Natural killer cell treated with Interleukin-12 subunit alpha and Interleukin-12 subunit beta and Interleukin-15 and Interleukin-18, amount 100 ng/mL, for 72 hours (primary cell): ENCODE data around the gene FBXW7. TPM values are rescaled to one million over a fixed set of nuclear protein-coding genes. Genes with fewer than 3 reads are reported as not detected.

Experiments used
- ATAC-seq, 2 donors: fragments of 150-1000 bp; cut with Tn5 transposase in 1 of 2; sonication (Bioruptor Pico), chemical (Tn5 transposase) in 1 of 2; 2 replicates each; pipeline ENCODE4 v1.10.0; 2021
- DNase-seq: peaks from one replicate; pipeline ENCODE4 v3.0.0; 2022; ENCODE audit warnings: low spot score
- H3K27ac Mint-ChIP-seq, 2 donors: 1 replicate in 1 of 2; 2 replicates in 1 of 2; pipeline ENCODE4 v1.8.0; 2022; ENCODE audit warnings: mixed read lengths in 2 of 2, mild to moderate bottlenecking in 1 of 2, moderate library complexity in 1 of 2
- H3K27me3 Mint-ChIP-seq, 2 donors: 1 replicate in 1 of 2; 2 replicates in 1 of 2; pipeline ENCODE4 v1.8.0; 2022; ENCODE audit warnings: mixed read lengths in 2 of 2
- H3K36me3 Mint-ChIP-seq: one replicate; pipeline ENCODE4 v1.8.0; 2022; ENCODE audit warnings: mixed read lengths
- H3K4me1 Mint-ChIP-seq, 2 donors: 1 replicate in 1 of 2; 2 replicates in 1 of 2; pipeline ENCODE4 v1.8.0; 2022; ENCODE audit warnings: low read depth in 2 of 2, mixed read lengths in 2 of 2, mild to moderate bottlenecking in 1 of 2
- H3K4me3 Mint-ChIP-seq: one replicate; pipeline ENCODE4 v1.8.0; 2022; ENCODE audit warnings: mixed read lengths
- H3K9me3 Mint-ChIP-seq: 2 replicates; pipeline ENCODE4 v1.8.0; 2022; ENCODE audit warnings: mixed read lengths
- total RNA-seq, 2 donors: library from RNA; stranded (reverse); gene quantifications; one replicate each; pipeline ENCODE4 v1.2.3, GENCODE V29; 2022

The FBXW7 gene
- total RNA-seq, 2 donors from 2014 or later: 70.9 to 74.1 TPM

DNA sequence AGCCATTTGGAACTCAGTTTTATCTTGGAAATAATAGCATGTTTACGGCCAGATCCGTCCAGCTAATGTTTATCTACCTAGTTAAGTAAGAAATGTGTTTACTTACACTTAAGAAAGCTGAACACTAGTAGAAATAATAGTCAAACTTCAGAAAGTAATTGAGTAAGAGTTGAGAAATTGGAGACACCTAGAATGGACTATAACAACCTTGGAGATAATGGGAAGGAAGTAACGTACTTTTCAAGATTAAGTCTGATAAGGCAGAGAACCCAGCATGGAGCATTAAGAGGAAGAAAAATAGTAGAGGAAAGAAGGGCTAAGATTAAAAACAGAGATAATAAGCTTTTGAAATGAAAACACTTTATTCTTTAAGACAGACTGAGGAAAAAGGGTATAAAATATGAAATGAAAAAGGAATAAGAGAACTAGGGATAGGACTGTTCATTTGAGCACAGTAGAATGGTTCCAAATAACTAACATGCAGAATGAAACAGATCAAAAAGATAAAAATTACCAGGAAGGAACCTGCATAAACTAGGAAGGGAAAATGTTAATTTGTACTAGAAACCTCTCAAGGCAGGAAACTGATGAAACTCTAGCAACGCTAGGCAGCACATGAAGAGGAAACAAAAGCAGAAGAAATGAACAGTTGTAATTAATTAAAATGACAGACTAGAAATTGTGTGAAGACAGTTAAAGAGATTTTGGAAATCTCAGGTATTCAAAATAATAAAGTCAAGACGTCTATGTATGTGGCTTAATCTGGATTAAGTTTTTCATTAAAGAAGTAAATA lies 71.7 kb downstream of the FBXW7 start:
- ATAC-seq (no peak), DNase-seq (no peak)
- no peaks in the 10 kb centered on the region for H3K36me3 Mint-ChIP-seq
- H3K4me3 Mint-ChIP-seq: peak overlapping the region; percentile 41
- H3K9me3 Mint-ChIP-seq: no peaks in the 10 kb centered on the region
- H3K27me3 Mint-ChIP-seq: no peaks in the 10 kb centered on the region
- H3K27ac Mint-ChIP-seq: peak overlapping the region; percentile 38 to 80
- peaks cover 50 to 55% of the 10 kb centered on the region in 2 donors for H3K4me1 Mint-ChIP-seq

DNA sequence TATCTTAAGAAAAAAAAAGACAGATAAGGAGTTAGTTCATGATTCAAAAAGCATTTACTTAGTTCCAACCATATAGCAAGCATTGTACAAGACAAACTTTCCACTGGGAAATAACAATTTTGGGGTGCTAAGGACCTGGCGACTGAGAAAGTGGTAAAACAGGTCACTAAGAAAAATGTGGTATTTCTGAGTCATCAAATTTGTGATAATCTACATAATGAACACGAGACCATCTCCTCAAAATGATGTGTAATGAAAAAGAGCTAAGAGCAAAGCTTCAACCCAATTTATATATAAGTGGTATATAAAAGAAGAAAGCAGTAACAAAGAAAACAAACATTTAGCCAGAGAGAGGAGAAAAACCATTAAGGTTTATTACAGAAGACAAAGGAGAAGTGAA lies 72.3 kb downstream of the FBXW7 start:
- Mint-ChIP-seq H3K36me3 (no peaks in the 10 kb centered on the region), H3K4me1 (peaks cover 56 to 62% of the 10 kb centered on the region in 2 donors), H3K9me3 (no peaks in the 10 kb centered on the region), H3K27me3 (no peaks in the 10 kb centered on the region), H3K27ac (peak overlapping the region; percentile 38 to 80), H3K4me3 (peak overlapping the region; percentile 41)
- DNase-seq: no peak
- no peak for ATAC-seq

DNA sequence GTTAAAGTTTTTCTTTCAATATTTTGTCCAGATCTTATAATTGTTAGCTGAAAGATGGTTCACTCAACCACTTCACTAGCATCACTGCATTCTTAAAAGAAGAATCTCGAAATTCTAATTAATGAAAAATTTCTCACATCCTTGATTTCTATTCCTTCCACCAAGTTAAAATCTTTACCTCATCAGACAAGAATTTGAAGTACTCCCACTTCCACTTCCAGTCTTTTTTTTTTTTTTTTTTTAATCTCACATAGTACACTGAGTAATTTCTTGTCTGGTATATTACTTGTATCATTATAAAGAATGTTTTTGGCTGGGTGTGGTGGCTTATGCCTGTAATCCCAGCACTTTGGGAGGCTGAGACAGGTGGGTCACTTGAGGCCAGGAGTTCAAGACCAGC lies 73.2 kb downstream of the FBXW7 start:
- Mint-ChIP-seq H3K36me3 (no peaks in the 10 kb centered on the region), H3K27me3 (no peaks in the 10 kb centered on the region), H3K27ac (peak overlapping the region; percentile 38 to 80), H3K4me1 (peaks cover 57 to 67% of the 10 kb centered on the region in 2 donors), H3K4me3 (peak overlapping the region; percentile 21), H3K9me3 (no peaks in the 10 kb centered on the region)
- DNase-seq (no peak), ATAC-seq (no peak)

DNA sequence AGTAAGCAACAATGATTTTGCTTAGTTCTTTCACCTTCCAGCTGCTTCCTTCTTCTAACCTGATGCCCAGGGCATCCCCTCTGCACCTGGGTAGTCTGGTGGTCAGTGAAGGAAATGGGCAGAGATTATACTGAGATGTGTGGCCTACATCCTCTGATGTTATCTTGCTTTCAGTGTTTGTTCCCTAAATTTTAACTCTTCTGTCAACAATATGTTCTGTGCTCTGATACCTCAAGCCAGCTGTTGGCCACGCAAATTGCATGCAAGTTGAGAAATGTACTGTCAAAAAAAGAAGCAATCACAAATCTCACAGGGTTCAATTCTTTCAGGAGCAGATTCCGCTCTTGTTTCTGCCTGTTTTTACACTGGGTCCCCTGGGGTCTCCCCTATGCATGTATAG lies 73.8 kb downstream of the FBXW7 start:
- DNase-seq: no peak
- peak overlapping the region; percentile 38 to 80 for H3K27ac Mint-ChIP-seq
- H3K9me3 Mint-ChIP-seq: no peaks in the 10 kb centered on the region
- H3K4me3 Mint-ChIP-seq: peak overlapping the region; percentile 21
- peaks cover 54 to 65% of the 10 kb centered on the region in 2 donors for H3K4me1 Mint-ChIP-seq
- H3K36me3 Mint-ChIP-seq: no peaks in the 10 kb centered on the region
- no peak for ATAC-seq
- H3K27me3 Mint-ChIP-seq: no peaks in the 10 kb centered on the region

DNA sequence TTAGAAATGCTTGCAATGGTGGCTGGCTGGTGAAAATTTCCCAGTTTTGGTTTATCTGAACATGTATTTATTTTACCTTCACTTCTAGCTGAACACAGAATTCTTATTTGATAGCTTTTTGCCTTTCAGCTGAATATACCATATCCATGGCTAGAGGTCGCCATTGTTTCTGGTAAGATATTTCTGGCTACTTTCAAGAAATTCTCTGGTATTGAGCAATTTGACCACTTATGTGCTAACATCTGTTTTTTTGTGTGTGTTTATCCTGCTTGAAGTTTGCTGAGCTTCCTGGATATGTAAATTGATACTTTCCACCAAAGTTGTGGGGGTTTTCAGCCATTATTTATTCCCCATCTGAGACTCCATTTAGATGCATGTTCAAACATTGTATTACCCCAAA lies 75.4 kb downstream of the FBXW7 start:
- H3K4me1 Mint-ChIP-seq: peaks cover 59 to 74% of the 10 kb centered on the region in 2 donors
- H3K36me3 Mint-ChIP-seq: no peaks in the 10 kb centered on the region
- H3K9me3 Mint-ChIP-seq: no peaks in the 10 kb centered on the region
- no peaks in the 10 kb centered on the region for H3K27me3 Mint-ChIP-seq
- ATAC-seq (peak; percentile 39 to 46), DNase-seq (no peak)
- H3K4me3 Mint-ChIP-seq: peak overlapping the region; percentile 60
- H3K27ac Mint-ChIP-seq: peak overlapping the region; percentile 61 to 68

DNA sequence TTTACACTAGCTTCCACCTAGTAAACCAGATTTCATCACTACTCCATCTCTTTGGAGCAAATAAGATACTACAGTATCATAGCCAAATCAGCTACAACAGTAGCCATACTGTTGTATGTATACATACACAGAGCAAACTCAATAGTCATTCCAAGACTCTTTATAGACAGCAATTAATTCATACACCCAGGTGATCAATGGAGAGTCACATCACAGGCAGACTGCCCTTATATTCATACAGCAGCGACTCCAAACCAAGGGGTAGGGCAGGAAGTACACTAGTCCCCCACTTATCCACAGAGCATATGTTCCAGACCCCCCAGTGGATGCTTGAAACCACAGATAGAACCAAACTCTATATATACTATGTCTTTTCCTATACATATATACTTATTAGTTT lies 76.6 kb downstream of the FBXW7 start:
- peak; percentile 65 to 84 for ATAC-seq
- Mint-ChIP-seq H3K4me1 (peaks cover 63 to 75% of the 10 kb centered on the region in 2 donors), H3K4me3 (peak overlapping the region; percentile 59)

DNA sequence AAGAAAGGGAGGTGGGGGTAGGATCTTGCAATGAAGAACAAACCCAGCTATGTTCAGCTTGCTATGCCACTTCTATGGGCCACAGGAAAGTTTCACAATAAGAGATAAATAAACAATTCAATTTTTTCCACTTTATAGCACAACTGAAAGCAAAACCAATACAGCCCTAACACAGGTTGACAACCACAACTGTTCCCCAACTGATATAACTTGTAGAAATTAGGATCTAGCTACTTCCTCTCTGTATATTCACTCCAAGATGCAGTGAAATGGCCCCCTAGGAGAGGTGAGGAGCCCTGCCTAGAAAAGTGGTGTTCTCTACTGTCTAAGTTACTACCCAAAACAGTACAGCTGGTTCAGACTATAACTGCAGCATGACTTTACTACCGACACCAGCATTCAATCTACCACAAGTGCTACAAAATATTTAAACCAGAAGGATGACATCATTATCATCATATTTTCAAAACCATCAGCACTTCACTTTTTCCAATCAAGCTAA lies 77.0 kb downstream of the FBXW7 start:
- Mint-ChIP-seq H3K9me3 (no peaks in the 10 kb centered on the region), H3K27ac (peak overlapping the region; percentile 76 to 80), H3K4me1 (peaks cover 60 to 73% of the 10 kb centered on the region in 2 donors), H3K4me3 (peak overlapping the region; percentile 59), H3K36me3 (no peaks in the 10 kb centered on the region), H3K27me3 (no peaks in the 10 kb centered on the region)
- DNase-seq (no peak), ATAC-seq (peak; percentile 85 to 88)

More for the DNA sequence above, 76.6 kb downstream of the FBXW7 start:
- Mint-ChIP-seq H3K9me3 (no peaks in the 10 kb centered on the region), H3K27me3 (no peaks in the 10 kb centered on the region), H3K27ac (peak overlapping the region; percentile 76 to 80), H3K36me3 (no peaks in the 10 kb centered on the region)
- no peak for DNase-seq

DNA sequence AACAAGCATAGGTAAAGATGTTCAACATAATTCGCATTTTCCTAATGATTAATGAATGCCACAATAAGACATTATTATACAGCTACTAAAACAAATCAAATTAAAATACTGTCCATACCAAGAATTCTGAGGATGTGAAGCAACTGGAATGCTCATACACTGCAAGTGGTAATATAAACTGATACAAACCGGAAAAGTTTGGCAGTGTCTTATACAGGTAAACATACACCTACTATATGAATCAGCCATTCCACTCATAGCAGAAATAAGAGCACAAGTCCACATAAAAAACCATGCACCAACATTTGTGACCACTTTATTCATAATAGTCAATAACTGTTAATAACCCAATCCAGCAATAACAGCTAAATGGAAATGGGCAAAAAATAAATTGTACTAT lies 79.3 kb downstream of the FBXW7 start:
- Mint-ChIP-seq H3K9me3 (no peaks in the 10 kb centered on the region), H3K36me3 (no peaks in the 10 kb centered on the region), H3K4me1 (peaks cover 44 to 54% of the 10 kb centered on the region in 2 donors), H3K27ac (peak overlapping the region; percentile 64 to 75), H3K27me3 (no peaks in the 10 kb centered on the region), H3K4me3 (no peak overlapping the region)
- no peak for DNase-seq
- ATAC-seq: no peak

DNA sequence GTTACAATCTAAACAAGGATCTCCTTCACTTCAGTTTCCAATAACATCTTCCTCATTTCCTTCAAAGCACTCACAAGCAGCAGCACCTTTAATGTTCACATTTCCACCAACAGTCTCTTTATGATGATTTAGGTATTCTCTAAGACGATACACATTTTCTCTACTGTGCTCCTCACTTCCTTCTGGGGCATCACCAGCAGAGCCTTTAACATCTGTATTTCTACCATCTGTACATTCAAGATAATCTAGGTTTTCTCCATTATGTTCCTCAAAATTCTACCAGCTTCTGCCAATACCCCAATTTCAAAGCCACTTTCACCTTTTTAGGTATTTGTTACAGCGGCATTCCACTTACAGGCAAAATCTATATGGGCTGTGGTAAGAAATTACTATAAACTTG lies 80.6 kb downstream of the FBXW7 start:
- Mint-ChIP-seq H3K27me3 (no peaks in the 10 kb centered on the region), H3K4me1 (peaks cover 34 to 42% of the 10 kb centered on the region in 2 donors), H3K4me3 (no peak overlapping the region), H3K27ac (peak overlapping the region in 1 of 2 donors; percentile 22), H3K36me3 (no peaks in the 10 kb centered on the region), H3K9me3 (no peaks in the 10 kb centered on the region)
- DNase-seq (no peak), ATAC-seq (no peak)

DNA sequence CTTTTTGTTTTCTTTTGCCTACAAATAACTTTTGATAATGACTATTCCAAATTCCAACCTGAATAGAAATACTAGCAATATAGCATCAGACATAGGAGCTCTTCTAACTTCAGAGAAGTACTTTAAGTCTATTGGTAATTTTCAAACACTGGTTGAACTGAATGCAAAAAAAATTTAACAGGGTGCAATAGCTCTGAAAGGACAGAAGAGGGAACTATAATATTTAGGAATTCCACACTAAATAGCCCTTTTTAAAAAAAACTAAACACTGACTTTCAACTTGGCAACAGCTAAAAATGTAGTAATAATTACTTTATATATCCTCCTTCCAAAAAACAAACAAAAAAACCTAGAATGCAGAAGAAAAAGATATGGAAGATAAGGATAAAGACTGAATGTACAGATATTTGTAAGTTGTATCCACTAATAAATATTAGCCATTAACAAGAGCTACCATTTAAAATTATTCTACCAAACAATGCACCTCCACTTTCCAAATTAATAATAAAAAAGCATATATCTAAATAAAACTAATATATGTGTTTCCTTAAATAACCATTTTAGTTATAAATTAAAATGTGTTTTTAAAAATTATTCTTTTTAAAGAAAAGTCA lies 81.4 kb downstream of the FBXW7 start:
- peaks cover 30 to 37% of the 10 kb centered on the region in 2 donors for H3K4me1 Mint-ChIP-seq
- H3K36me3 Mint-ChIP-seq: no peaks in the 10 kb centered on the region
- H3K27me3 Mint-ChIP-seq: no peaks in the 10 kb centered on the region
- no peaks in the 10 kb centered on the region for H3K9me3 Mint-ChIP-seq
- DNase-seq (no peak), ATAC-seq (no peak)
- peak overlapping the region in 1 of 2 donors; percentile 52 for H3K27ac Mint-ChIP-seq
- H3K4me3 Mint-ChIP-seq: no peak overlapping the region

DNA sequence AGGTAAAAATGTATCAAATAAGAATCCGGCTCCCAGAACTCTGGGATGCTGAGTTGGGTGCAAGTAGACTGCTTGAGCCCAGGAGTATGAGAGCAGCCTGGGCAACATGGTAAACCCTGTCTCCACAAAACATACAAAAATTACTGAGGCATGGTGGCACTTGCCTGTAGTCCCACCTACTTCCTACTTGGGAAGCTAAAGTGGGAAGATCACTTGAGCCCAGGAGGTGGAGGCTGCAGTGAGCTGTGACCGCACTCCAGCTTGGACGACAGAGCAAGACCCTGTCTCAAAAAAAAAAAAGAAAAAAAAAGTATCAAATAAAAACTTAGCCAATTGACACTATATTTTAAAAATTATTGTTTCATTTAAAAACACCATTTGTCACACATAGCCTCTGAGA lies 84.4 kb downstream of the FBXW7 start:
- H3K4me1 Mint-ChIP-seq: peaks cover 22 to 27% of the 10 kb centered on the region in 2 donors
- H3K9me3 Mint-ChIP-seq: no peaks in the 10 kb centered on the region
- H3K27me3 Mint-ChIP-seq: no peaks in the 10 kb centered on the region
- ATAC-seq: no peak
- H3K27ac Mint-ChIP-seq: no peak overlapping the region
- H3K36me3 Mint-ChIP-seq: no peaks in the 10 kb centered on the region
- DNase-seq: no peak
- H3K4me3 Mint-ChIP-seq: no peak overlapping the region

DNA sequence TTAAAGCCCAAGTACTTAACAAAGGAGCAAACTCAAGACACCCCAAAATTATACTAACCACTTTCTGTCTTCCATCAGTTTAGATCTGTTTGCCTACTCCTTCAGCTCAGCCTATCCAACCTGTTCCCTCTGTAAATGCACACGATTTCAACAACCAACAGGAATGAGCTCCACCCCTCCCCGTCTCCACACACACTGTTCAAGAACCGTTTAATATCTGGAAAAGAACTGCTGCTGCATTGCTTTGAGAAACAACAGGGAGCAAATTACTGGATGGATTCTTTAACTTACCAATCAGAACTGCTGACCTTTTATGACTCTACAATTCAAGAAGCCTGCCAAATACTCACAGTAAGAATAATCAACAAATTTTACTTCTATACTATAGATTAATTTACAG lies 87.0 kb downstream of the FBXW7 start:
- ATAC-seq (no peak), DNase-seq (no peak)
- H3K27me3 Mint-ChIP-seq: no peaks in the 10 kb centered on the region
- H3K9me3 Mint-ChIP-seq: no peaks in the 10 kb centered on the region
- no peak overlapping the region for H3K4me3 Mint-ChIP-seq
- H3K36me3 Mint-ChIP-seq: no peaks in the 10 kb centered on the region
- H3K27ac Mint-ChIP-seq: no peak overlapping the region
- H3K4me1 Mint-ChIP-seq: peaks cover 13 to 17% of the 10 kb centered on the region in 2 donors

DNA sequence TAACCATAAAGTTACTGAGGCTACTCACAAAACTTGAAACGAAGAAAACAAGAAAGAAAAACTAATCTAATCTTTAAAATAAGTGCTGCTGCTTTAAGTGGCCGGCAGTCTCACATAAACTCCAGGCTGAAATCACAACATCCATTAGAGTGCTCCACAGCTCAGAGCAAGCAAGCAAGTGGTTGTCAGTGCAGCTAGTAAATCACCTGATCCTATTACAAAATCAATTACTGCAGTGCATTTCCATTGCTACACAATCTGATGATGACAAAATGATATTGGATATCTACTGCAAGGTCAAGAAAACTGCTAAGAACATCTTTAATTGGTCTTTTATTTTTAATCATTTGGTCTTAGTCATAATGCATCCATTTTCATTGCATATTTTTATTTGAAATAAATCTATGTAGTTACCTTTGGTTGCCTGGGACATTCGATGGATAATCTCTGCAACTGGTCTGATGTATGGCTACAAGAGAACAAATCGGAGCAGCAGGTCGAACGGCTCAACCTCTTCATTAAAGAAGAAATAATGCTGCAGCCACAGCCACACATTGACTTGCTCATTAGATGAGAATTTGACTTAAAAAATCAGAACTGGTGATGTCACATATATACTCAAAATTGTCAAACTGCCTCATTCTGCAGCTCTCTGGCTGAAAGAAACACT lies 87.7 kb downstream of the FBXW7 start:
- Mint-ChIP-seq H3K36me3 (no peaks in the 10 kb centered on the region), H3K4me3 (no peak overlapping the region), H3K9me3 (no peaks in the 10 kb centered on the region), H3K4me1 (peaks cover 13 to 17% of the 10 kb centered on the region in 2 donors), H3K27ac (no peak overlapping the region), H3K27me3 (no peaks in the 10 kb centered on the region)
- ATAC-seq (no peak), DNase-seq (no peak)

DNA sequence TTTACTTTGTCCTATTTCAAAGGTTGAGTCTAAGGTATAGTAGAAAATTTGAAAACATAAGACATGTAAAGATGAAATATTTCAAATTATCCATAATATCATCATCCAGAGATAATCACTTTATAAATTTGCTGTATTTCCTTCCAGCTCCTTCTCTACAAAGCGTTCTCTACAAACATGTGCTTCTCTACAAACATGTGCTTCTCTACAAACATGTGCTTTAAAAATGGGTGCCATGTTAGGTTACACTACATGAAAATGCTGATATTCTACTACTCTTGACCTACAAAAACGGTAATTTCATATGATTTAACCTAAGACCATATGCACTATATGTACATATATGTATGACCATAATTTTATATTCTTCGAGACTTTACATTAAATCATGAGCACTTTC lies 92.0 kb downstream of the FBXW7 start:
- DNase-seq (no peak), ATAC-seq (no peak)
- Mint-ChIP-seq H3K27ac (no peak overlapping the region), H3K4me3 (no peak overlapping the region), H3K36me3 (no peaks in the 10 kb centered on the region), H3K9me3 (no peaks in the 10 kb centered on the region), H3K27me3 (no peaks in the 10 kb centered on the region), H3K4me1 (peaks cover 20 to 21% of the 10 kb centered on the region in 2 donors)
